Amniotic epithelial cell (primary cell): Measurements from ENCODE around the gene IFNA10.
"Not testable (repeated sequence)": the region's sequence is repeated elsewhere in the genome, so short reads cannot be mapped to it uniquely, and the experiment has no call there.

ENCODE experiments used
- DNase-seq: peaks from one replicate; pipeline ENCODE4 v3.0.0-alpha.2; 2010; ENCODE audit warnings: low read depth

Gene IFNA10

DNA sequence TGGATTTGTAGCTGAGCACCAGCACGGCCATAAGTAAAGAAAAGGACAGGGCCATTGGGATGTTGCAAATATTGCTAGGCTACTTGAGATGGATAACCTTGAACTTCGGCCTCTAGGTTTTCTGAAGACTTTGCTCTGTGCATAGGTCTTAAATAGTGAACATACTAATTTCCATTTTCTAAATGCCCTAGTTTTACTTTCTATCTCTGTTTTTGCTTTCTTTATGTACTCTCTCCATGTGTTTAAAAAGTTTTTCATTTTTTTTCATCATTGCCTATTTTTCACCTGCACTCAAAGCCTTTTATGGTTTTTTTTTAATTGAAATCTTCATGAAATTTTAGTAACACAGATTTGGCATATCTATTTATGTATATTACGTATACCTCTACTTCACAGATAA is at the start of gene IFNA10:
Gene IFNA10, minus strand, starts transcription at position 101 of the 400 bp plus-strand sequence. Its CDS starts 46 bp downstream, at position 55.
- DNase-seq: not testable (repeated sequence)

DNA sequence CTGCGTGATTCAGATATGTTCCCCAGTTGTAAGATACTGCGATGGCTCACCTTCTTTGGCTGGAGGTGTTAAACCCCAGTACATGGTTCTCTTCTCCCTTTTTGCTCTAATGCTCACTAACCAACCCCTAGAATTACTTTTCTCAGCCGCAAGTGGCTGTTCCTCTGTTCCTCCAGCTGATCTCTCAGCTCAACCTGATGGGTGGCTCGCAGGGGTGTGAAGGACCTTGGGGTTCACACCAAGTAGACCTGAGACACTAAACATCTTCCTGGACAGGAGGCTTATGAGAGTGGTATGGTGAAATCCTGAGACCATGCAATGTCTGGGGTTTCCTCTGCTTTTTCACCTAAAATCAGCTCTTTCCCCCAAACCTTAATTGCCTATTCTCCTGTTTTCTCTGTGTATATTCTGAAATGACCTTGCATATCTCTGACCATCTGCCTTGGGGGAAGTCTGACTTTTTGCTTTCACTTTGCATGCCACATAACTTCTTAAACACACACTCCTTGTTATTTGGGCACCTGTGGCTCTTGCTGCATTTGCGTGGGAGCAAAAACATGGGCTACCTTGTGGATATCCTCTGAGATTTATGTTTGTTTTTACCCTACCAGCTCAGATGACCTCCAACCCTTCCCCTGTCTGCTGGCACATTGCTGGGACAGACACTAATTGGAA is 48.7 kb upstream of the IFNA10 start:
- no peak for DNase-seq

- peak; percentile 7 for DNase-seq
Measured at GRCh38 chr9:21252721-21253547, 46.0 kb upstream of the IFNA10 start.

- DNase-seq: no peak
Measured at GRCh38 chr9:21251638-21252037, 44.7 kb upstream of the IFNA10 start.

- DNase-seq: no peak
Measured at GRCh38 chr9:21251190-21251589, 44.2 kb upstream of the IFNA10 start.

- DNase-seq: no peak
Measured at GRCh38 chr9:21244836-21245235, 37.9 kb upstream of the IFNA10 start.

DNA sequence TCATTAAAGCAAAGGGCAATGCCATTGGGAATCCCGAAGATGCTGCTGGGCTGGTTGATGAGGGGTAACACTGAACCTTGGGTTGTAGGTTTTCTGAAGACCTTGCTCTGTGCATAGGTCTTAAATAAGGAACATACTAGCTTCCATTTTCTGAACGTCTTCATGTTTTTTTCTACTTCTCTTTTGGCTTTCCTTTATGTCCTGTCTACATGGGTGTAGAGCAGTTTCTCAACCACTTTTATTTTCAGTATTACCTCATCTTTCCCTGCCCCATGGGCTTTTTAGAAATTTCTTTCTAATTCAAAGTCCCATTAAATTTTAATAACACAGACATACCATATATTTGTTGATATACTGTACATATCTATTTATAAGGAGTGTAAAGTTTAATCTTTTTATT is 33.0 kb upstream of the IFNA10 start, which contains the start of gene IFNA14:
Gene IFNA14, minus strand, starts transcription at position 95 of the 400 bp plus-strand sequence. Its CDS starts 70 bp downstream, at position 25.
- no peak for DNase-seq

DNA sequence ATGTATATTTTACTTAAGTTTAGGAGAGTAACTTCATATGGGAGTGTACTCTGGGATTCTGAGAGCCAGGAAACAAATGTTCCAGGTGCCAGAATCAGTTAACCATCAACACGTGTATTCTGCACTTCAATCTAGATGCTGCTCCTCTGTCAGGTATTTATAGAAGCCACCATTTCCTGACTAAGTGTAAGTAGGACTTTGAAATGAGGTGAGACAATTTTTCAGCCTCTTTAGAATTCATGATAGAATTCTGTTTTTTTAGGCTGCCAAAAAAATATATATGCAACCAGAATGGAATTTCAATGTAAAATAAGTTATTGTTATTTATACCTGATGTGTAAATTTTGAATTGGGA is 29.4 kb upstream of the IFNA10 start:
- not testable (repeated sequence) for DNase-seq

GRCh38 chr9:21235468-21236359 is 28.8 kb upstream of the IFNA10 start:
- peak; percentile 40 for DNase-seq

- no peak for DNase-seq
Measured at GRCh38 chr9:21234153-21234687, 27.3 kb upstream of the IFNA10 start.

DNA sequence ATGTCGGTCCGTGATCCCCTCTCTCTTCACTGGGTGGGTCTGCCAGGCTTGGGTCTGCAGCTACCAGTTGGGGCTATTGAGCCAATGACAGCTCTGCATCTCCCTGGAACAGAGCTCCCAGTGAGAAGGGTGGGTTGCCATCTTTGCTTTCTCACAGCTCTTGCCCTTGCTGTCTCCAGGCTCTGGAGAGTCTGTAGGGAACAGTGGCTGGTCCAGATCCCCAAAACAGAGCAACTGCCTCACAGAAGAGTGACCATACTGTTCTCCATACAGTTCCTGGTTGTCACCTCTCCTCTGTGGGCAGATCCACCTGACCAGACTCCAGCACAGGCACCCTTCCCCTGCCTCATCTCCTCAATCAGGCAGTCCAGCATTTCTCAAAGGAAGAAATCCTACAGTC is 26.3 kb upstream of the IFNA10 start:
- DNase-seq: no peak

DNA sequence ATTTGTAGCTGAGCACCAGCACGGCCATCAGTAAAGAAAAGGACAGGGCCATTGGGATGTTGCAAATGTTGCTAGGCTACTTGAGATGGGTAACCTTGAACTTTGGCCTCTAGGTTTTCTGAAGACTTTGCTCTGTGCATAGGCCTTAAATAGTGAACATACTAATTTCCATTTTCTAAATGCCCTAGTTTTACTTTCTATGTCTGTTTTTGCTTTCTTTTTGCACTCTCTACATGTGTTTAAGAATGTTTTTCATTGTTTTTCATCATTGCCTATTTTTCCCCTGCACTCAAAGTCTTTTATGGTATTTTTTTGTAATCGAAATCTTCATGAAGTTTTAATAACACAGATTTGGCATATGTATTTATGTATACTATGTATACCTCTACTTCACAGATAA is 21.2 kb upstream of the IFNA10 start, which contains the start of gene IFNA17:
Gene IFNA17, minus strand, starts transcription at position 101 of the 400 bp plus-strand sequence. Its CDS starts 49 bp downstream, at position 52.
- DNase-seq: no peak

DNA sequence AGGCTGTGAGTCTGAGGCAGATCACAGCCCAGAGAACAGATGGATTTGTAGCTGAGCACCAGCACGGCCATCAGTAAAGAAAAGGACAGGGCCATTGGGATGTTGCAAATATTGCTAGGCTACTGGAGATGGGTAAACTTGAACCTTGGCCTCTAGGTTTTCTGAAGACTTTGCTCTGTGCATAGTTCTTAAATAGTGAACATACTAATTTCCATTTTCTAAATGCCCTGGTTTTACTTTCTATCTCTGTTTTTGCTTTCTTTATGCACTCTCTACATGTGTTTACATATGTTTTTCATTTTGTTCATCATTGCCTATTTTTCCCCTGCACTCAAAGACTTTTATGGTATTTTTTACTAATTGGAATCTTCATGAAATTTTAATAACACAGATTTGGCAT is 10.3 kb upstream of the IFNA10 start, which contains the start of gene IFNA16:
Gene IFNA16, minus strand, starts transcription at position 101 of the 400 bp plus-strand sequence. Its CDS starts 6 bp downstream, at position 95.
- not testable (repeated sequence) for DNase-seq

DNA sequence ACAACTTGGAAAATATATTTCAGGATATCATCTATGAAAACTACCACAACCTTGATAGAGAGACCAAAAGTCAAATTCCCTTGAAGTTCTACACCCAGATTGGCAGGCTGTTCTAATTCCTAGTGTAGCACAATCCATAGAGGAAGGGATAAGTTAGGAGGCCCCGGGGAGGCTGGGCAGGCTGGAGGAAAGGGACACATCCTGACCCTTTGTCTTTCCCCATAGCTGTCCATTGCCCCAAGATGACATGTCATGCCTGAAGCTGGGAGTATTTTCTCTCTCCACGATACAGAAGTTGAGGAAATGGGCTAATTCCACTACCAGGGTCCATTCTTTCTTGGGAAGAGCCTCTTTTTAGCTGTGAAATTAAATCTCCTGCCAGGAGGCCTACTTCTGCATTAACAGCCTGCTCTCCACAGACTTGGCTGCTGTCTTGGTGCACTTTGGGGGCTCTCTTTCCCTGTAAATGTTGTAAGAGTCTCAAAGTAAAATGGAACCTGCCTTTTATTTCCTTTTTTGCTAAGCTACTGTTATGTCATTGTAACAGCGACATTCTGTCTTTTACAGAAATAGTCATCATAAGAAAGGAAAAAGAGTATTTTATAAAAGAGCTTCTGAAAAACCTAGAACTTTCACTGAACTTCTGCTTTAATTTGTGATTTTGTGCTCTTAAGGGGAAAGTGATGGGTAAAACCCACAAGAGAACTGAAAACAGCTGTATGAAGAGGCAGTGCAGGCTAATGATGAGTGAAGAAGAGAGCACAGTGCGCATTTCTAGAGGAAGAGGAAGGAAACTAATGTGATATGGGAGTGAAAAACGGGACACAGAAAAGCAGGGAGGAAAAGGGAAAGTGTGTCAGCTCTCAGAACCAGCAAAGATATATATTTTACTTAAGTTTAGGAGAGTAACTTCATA is 6.7 kb upstream of the IFNA10 start:
- peak; percentile 3 for DNase-seq

DNA sequence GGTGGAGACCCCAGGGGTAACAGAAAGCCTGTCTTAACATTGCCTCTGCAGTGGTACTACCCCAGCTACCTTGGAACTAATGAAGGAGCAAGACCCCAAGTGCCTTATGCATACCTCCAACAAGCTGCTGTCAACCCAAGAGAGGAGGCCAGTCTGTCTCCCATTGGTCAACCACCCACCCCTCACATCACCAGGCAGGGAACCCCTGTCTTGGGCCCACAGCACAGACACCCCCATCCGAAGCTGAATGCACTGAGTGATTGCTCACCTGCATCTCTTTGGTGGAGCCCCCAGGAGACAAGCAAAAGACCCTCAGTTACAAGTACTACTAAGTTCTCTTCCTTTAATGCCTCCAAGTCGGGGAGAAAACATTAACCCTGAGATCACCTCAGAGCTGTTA is 5.2 kb upstream of the IFNA10 start:
- DNase-seq: not testable (repeated sequence)

DNA sequence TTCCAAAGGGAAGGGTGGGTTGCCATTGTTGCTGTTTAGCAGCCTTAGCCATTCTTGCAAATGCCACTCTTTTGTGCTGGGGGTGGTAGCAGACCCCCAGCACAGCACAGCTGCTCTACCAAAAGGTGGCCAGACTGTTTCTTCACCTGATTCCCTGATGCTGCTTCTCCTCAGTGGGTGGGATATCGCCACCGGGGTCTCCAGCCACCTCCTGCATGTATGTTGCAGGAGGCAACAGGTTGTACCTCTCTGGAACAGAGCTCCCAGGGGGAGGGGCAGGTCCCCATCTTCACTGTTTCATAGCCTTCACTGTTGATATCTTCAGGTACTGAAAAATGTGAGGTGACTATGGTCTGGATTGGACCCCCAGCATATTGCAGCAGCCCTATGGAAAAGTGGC is 3.8 kb upstream of the IFNA10 start:
- DNase-seq: not testable (repeated sequence)

- DNase-seq: no peak
Measured at GRCh38 chr9:21210311-21210710, 3.4 kb upstream of the IFNA10 start.

DNA sequence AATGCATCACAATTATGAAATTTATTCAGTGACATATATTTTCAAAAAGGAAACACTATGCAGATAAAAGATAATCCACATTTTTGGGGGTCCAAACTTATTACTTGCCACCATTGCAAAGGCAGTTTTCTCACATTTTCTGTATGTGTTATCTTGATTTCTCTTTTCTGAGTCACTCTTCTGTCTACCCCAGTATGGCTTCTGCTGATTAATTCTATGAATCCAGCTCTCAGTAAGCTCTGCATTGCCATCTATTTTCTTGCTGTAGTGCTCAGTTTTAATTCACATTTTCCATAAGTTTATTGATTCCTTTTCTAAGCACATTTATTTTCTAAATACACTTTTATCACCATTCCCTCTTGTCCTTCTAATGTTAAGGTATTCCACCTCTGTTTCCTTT is 1.7 kb downstream of the IFNA10 start:
- peak; percentile 0 for DNase-seq

DNA sequence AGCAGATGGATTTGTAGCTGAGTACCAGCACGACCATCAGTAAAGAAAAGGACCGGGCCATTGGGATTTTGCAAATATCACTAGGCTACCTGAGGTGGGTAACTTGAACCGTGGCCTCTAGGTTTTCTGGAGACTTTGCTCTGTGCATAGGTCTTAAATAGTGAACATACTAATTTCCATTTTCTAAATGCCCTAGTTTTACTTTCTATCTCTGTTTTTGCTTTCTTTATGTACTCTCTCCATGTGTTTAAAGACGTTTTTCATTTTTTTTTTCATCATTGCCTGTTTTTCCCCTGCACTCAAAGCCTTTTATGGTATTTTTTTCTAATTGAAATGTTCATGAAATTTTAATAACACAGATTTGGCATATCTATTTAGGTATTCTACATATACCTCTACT is 4.8 kb downstream of the IFNA10 start, which contains the start of gene IFNA7:
Gene IFNA7, minus strand, starts transcription at position 101 of the 400 bp plus-strand sequence. Its CDS starts 40 bp downstream, at position 61.
- DNase-seq: not testable (repeated sequence)
